Measurements from ENCODE around the gene REEP2.

Gene REEP2

DNA sequence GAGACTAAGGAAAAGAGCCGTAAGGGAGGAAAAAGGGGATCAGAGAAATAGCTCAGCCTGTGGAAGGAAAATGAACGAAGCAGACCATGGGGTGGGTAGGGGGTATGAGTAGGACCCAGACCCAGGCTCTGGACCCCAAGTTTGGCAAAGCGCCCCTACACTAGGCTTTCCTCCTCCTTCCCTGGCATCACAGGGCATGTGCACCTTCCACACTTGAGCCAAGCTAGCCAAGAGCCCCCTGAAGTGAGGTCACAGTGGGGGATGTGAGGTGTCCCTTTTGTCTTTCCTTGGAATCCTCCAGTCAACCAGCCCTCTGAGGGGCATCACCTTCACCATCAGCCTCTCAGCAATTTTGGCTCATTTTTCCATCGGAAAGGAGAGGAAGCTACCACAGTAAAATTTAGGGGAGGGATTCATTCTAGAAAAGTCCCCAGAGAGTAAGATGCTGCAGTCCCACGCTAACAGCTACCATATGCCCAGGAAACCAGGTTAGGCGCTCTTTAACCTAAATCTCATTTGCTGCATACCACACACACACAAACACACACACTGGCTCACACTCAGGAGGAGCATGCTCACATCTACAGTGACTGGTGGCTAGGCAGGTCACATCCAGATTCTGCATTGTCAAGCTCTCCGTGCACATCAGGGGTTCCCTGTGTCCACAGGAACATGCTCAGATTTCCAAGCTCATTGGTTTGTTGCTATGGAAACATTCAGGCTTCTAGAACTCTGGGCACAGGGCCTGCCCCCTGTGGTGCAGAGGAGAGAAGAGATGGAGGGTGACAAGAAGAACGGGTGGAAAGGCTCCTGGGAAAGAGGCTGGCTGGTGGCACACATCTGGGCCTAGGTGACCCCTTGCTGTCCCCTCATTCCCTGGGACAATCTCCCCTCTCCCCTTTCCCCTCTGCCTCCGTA lies 9.9 kb downstream of the REEP2 start:
- DNase-seq = no peak

DNA sequence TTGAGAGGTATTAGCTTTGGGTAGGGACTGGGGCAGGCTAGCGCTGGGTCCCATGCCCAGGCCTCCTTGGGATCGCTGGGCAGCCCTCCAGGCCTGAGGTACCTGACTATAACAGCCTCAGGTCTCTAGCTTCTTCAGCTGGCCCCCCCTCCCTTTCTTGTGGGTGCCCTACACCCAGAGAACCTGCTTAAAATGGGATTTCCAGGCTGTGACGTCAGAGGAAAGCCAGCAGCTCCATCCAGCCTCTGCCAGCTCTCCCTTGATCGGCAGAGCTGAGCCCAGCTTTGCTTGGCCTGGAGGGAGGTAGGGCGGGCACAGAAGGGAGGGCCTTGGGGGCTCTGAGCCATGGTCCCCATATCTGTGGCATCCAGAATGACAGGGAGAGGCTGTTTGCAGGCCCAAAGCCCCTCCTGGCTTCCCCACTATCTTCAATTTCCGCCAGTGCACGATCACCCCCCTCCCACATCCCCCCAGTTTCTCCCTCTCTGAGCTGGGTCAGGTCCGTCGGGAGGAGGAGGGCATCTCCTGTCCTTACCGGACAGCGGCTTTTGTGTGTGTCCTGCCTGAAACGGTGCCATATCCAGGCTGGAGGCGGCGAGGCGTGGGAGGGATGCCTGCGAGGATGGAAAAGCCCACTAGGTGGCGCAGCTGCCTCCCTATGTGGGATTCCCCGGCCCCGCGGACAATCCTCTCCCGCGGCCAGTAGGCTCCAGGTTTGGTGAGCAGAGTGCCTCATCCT lies 10.8 kb downstream of the REEP2 start:
- DNase-seq = peak; percentile 63 to 70

DNA sequence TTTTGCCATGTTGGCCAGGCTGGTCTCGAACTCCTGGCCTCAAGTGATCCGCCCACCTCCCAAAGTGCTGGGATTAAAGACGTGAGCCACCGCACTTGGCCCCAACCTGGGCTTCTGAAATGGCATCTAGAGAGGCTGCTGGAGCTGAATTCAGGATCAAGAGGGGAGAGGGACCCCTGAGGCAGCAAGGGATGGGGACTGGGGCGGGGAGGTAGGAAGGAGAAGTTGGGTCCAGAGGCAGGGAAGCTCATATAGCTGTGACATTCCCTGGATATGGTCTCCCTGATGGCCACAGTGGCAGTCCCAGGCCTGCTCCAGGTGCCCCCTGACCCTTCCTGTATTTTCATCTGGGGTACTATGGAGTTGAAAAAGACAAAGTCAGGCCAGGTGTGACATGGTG lies 12.1 kb downstream of the REEP2 start:
- DNase-seq = no peak

DNA sequence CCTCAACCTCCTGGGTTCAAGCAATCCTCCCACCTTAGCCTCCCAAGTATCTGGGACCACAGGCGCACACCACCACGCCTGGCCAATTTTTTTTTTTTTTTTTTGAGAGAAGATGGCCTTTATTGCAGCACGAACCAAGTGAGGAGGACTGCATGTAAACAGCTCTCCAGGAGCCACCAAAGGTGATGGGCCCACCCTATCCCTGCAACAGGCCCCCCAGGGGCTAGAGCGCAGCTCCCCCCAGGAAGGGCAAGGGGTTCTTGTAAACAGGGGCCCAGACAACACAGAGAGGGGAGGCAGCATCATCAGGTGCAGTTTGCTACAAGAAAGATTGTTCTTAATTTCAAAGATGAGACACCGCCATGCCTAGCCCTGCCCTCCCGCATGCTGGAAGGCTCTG lies 13.9 kb downstream of the REEP2 start:
- DNase-seq = no peak

DNA sequence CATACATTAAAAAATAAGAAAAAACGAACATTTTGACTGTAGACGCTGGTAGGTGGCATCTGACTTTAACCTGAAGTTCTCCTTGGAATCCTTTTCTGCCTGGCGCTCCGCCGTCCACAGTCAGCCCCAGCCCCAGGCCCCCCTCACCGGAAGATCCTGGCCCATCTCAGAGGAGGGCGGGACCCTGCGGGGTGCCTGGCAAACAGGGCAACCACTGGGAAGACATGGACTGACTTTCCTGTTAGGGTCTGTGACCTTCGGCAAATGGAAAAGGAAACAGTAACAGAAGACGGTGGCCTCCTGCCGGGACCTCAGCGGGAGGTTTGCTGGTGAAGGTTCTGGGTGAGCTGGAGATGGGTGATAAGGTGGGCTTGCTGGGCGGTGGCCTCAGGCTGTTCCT lies 14.7 kb downstream of the REEP2 start:
- DNase-seq = no peak

DNA sequence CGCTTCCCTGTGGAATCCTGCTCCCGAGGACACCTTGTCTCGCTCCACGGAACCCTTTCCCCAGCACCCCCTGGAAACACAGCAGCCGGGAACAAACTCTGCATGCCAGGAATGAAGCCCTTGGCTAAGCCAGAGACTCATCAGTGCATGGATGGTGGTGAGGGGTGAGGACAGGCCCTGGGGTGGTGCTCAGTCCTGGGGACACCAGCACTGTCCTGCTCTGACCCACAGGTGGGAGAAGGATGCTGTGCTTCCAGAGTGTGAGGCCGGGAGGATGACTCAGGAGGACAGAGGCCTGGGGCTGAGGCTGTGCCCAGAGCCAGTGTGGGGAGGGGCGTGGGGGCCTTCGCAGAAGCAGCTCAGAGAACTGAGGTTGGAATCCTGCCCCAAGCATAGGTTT lies 15.3 kb downstream of the REEP2 start:
- no peak for DNase-seq

DNA sequence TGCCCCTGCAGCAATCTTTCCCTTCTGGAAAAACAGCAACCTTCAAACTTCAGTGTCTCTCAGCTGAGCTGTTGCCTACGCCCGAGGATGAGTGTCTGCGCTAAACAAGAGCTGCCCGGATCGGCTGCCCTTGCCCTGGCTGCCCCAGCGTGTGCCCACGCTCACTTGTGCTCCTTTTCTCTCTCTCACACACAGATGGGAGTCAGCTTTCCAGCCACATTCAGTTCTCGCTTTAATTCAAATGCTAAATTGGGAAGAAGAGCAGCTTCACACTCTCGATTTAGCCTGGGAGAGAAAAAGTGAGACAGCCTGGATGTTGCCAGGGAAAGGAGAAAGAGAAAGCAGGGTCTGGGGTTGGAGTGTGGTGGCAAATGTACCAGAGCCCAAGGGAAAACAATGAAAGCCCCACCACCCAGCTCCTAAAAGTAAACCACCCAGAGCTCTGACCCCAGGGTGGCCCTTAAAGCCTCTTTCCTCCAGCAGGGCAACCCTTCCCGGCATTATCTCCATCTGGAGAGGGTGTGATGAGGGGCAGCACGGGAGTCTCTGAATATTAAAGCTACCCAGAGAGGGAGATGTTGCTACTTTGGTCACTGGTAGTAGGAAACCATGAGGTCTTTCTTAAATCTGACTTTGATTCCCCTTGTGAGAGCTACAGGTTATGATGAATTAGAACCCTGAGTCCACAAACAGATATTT lies 16.5 kb downstream of the REEP2 start:
- DNase-seq = no peak

DNA sequence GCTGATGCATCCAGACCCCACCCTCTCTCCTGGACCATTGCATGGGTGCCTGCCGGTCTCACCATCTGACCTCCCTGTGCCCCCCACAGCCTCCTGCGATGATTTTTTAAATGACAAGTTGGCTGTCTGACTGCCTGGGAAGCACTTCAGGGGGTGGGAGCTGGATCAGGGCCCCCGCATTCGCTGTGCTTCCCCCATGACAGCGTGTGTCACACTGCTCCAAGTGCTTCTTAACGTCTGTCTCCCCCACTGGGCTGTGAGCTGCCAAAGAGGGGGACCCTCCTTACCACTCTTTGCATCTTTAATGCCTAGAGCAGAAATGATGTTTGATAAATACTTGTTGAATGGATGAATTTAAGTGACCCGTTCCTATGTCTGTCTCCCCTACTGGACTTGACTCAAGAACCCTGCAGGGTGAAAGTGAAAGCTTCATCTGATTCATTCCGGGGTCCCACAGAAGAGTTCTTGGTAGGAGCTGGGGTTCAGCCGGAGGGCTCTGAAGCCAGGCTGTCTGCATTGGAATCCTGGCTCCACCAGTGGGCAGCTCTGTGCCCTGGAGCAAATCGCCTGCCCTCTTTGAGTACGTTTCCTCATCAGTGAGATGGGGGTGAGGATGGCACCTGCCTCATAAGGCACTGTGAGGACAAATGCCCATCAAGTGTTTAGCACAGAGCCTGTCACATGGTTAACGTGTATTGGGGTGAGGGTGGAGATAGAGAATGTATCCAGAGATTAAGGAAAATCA lies 18.8 kb downstream of the REEP2 start:
- no peak for DNase-seq

DNA sequence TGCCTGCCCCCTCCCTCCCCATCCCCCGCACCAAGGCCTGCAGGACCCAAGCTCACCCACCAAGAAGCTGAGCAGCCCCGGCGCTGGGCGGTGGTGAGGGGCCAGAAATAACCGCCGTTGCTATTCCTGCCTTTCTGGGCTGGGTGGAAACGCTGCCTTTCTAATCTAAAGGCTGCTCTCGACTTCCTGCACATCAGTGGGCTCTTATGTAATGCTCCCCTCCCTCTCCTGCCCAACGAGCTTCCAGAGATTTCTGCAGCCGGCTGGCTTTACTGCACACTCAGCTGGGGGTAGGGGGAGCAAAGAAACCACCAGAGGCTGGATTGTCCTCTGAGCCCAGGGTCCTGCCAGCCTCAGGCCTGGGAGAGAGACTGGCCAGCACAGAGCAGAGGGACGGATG lies 19.5 kb downstream of the REEP2 start:
- DNase-seq = no peak

DNA sequence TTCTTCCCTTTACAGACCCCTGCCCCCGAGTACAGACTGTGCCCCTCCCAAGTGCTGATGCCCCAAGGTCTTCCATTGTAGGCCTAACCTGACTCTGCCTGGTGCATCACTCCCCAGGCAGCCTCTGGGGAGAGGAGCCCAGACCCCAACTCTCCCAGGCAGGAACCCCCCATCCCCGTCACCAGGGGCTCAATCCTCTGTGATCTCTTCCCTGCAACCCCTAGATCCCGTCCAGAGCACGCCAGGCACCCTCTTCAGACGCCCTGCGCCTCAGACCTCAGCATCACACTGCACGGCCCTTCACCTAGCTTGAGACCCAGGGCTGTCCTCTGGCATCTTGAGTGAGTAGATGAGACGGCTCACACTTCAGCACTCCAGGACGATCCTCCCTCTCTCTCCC lies 20.0 kb downstream of the REEP2 start:
- no peak for DNase-seq

DNA sequence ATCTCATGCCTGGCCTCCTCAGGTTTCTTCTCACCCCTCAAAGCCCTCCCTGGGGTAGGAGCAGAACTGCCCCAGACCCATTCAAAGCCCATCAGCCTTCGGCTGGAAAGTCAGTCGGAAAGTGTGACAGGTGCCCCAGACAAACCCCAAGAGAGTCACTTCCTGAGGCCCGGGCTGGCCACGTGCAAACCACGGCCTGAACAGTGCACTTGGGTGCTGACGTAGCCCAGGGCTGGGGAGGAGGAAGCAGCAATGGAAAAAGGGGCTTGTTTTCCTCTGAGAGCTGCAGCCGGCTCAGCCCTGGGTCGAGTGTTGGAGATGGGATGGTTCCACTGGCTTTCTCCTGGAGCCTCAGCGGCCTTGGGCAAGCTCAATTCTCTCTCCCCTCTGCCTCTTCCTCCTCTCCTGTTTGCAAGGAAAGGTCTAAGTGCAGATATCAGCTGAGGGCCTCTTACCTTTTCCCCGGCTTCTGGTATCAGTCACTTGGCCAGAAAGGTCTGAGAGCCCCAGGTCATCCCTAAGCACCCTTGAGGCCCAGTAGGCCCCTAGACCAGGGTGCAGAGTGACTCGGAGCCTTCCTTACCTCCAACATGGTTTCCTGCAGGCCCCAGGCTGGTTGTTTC lies 20.6 kb downstream of the REEP2 start:
- DNase-seq = peak; percentile 19 to 56

DNA sequence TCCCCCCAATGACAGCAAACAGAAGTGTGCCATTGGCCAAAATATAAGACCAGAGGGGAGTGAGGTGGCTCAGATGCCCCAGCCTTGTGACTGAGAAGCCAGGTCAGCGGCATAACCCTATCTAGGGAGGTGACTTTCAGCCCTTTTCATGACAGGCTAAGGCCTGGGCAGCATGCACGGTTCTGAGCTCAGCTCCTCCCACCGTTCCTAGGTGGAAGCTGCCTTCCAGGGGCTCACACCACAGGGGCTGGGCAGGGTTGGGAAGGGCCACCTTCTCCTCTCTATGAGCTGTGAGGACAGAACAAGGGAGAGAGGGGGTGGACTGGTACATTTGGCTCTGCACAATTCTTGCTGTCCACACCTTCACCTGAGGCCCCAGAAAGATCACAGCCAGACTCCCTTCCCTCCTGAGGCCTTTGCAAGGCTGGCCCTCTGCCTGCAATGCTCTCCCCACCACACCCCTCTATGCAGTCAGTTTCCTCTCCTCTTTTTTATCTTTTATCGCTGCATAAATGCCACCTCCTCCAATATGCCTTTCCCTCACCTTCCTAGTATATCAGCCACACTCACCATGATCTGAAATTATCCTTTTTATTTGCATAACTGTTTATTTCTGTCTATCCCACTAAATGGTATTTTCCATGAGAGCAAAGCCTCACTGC lies 21.3 kb downstream of the REEP2 start:
- no peak for DNase-seq

DNA sequence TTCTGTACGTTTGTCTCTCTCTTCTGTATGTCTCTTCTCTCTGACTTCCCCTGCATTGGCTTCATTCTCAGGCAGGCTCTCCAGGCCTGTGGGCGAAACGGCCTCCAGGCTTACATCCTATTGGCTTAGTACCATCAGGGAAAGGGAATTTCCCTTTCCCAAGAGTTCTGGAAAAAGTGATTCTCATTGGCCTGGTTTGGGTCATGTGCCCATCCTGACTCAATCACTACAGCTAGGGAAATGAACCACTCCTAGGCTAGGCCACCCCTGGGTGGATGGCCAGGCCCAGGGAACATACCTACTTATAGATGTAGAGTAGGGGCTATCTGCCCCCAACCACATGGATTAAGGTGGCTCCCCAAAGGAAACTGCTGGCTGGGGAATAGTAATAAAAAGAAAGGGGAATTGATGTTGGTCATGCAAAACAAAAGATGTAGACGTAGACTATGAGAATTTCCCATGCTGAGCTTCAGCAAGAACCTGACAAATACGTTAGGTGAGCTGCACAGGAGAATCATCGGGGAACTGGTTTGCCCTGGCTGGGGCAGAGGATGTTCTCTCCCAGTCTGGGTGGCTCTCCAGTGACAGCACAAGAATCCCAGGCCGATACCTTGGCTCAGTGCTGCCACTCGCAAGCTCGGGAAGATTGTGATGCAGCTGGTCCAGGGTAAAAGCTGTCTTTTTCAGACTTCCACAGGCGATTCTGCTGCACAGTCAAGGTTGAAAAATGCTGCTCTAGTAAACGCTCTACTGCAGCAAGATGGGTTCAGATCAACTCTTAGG lies 22.7 kb downstream of the REEP2 start:
- no peak for DNase-seq

DNA sequence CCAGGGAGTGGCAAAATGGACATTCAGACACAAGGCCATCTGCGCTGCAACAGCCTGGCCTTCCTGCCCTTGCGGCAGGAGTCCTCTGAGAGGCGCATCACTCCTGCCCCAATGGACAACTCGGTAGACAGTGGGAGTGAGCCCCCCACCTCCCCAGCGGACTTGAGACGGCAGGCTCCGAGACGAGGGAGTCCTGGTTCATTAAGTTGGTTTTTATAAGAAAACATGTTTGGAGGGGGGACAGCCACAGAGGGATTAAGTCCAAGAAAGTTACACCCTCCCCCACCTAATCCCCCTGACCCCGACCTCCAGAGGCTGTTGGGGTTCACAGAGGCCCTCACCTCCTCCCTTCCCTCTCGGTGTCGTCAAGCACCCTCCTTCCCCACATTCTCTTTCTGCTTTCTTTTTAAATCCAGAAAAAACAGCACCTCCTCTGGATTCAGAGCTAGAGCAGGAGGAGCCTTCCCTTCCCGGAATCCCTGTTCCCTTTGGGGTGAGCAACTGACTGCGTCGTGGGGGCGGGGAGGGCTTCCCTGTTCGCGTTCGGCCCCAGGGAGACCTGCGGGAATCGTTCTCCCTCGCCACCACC lies 24.7 kb downstream of the REEP2 start:
- DNase-seq = no peak

DNA sequence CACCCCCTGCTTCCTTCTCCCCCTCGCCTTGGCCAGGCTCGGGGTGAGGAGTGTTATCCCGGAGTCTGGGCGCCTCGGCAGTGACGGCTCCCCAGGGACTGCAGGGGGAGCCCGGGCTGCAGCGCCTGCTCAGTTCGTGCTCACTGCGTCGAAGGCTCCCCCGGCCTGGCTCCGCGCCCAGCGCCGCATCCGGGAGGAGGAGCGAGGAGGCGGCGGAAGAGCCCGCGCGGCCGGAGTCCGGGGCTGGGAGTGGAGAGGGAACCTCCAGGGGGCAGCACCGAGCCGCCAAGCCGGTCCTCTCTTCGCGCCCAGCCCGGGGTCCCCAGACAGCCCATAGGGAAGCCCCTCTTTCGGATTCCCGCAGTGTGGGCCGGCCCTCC lies 25.1 kb downstream of the REEP2 start:
- peak; percentile 89 to 96 for DNase-seq

DNA sequence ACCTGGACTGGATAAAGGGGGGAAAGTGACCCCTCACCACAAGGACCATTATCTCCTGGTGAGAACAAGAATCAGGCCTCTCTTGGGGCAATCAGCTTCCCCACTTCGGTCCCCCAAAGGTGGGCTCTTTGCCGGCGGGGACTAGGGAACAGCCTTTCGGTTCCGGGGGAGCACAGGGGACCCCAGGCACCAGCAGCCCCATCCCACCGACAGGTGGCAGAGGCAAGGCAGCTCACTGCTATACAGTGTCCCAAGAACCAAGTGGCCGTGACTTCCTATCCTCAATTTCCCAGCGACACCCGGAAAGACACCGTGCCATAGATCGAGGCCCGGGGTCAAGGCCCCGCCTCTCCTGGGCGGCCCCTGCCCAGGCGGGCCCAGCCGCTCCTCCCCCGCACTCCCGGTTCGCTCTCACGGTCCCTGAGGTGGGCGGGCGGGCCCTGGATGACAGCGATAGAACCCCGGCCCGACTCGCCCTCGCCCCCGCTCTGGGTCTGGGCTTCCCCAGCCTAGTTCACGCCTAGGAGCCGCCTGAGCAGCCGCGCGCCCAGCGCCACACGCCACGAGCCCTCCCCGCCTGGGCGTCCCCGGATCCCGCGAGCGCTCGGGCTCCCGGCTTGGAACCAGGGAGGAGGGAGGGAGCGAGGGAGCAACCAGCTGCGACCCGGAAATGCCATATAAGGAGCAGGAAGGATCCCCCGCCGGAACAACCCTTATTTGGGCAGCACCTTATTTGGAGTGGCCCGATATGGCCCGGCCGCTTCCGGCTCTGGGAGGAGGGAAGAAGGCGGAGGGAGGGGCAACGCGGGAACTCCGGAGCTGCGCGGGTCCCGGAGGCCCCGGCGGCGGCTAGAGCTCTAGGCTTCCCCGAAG lies 25.8 kb downstream of the REEP2 start:
- DNase-seq = peak; percentile 94 to 100

DNA sequence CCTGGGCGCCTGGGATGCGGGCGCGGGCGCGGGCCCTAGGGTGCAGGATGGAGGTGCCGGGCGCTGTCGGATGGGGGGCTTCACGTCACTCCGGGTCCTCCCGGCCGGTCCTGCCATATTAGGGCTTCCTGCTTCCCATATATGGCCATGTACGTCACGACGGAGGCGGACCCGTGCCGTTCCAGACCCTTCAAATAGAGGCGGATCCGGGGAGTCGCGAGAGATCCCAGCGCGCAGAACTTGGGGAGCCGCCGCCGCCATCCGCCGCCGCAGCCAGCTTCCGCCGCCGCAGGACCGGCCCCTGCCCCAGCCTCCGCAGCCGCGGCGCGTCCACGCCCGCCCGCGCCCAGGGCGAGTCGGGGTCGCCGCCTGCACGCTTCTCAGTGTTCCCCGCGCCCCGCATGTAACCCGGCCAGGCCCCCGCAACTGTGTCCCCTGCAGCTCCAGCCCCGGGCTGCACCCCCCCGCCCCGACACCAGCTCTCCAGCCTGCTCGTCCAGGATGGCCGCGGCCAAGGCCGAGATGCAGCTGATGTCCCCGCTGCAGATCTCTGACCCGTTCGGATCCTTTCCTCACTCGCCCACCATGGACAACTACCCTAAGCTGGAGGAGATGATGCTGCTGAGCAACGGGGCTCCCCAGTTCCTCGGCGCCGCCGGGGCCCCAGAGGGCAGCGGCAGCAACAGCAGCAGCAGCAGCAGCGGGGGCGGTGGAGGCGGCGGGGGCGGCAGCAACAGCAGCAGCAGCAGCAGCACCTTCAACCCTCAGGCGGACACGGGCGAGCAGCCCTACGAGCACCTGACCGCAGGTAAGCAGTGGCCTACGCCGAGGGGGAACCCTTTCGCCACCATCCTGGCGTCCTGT lies 26.6 kb downstream of the REEP2 start, which contains the start of gene EGR1:
TSS of gene EGR1 (plus strand) at position 219 of the 864 bp plus-strand sequence. CDS start at position 502, 283 bp downstream.
- peak; percentile 93 to 100 for DNase-seq

DNA sequence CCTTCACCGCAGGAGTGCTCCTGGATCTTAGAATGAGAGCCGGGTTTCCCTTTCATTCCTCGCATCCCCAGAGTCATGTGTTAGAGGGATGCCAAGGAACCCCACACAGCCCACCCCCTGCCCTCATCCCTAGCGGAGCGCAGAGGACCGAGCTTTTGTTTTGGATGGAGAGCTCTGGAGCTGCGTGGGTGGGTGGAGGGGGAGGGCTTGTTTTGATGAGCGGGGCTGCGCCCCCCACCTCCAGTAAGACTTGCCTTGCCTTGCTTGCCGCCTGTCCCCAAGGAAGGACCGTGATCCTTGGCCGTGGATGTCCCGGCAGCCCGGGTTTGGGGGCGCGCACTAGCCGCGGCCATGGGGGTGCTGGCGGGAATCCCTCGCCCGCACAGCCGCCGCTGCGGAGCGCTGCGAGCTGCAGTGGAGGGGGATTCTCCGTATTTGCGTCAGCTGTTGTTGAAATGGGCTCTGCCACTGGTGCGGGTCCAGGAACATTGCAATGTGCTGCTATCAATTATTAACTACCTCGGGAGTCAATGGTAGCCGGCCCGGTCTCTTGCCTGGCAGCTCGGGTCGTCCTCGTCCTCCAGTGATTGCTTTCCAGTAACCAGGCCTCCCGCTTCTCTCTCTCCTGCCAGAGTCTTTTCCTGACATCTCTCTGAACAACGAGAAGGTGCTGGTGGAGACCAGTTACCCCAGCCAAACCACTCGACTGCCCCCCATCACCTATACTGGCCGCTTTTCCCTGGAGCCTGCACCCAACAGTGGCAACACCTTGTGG lies 27.5 kb downstream of the REEP2 start:
- DNase-seq = no peak

All from bone marrow (tissue), 2 donors.